DMS153 treated with DMSO at 0.1 percent for 48 hours (cell line): ENCODE data around the gene KRTAP10-1.
"Not testable (repeated sequence)": the region's sequence is repeated elsewhere in the genome, so short reads cannot be mapped to it uniquely, and the experiment has no call there.

Experiments used
- DNase-seq: peaks from one replicate; lab custom pipeline; 2025; ENCODE audit not compliant: unreplicated experiment; lab: John Stamatoyannopoulos, UW

The KRTAP10-1 gene, protein sequence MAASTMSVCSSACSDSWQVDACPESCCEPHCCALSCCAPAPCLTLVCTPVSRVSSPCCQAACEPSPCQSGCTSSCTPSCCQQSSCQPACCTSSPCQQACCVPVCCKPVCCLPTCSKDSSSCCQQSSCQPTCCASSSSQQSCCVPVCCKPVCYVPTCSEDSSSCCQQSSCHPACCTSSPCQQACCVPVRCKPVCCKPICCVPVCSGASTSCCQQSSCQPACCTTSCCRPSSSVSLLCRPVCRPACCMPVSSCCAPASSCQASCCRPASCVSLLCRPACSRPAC

DNA sequence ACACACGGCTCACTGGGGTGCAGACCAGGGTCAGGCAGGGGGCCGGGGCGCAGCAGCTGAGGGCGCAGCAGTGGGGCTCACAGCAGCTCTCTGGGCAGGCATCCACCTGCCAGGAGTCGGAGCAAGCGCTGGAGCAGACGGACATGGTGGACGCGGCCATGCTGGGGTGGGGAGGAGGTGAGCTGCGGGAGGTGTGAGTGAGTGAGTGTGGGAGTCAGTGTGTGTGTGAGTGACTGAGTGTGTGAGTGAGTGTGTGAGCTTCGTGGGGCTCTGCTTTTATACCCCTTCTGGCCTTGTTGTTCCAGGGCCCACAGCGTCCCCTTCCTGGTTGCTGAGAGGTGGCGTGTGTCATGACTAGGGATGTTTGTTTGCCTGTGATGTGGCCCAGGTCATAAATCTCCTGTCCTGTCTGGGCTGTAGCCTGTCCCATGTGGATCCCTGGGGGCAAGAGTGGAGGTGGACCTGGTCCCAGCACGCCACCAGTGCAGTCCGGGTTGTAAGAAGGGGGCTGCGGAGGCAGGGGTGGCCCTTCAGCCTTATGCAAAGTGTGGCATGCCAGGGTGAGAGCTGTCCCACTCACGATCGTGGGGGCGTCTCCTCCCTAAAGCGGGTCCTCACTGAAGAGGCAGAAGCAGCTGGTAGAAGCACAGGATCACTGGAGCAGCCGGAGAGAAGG lies at the start of gene KRTAP10-1:
Gene KRTAP10-1 (minus strand): TSS at position 205 of the 676 bp plus-strand sequence. CDS start 45 bp downstream, at position 160.
- DNase-seq, result no peak

DNA sequence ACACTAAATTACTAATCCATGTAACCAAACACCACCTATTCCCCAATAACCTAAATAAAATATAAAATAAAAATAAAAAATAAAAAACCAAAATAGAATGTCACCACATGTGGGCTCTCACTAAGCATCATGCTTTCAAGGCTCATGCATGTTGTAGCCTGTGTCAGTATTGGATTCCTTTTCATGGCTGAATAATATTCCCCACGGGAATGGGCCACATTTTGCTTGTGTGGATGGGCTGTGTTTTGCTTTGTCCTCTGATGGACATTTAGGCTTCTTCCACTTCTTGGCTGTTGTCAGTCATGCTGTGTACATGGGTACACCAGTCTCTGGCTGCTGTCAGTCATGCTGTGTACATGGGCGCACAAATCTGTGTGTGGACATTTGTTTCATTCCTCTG lies 49.1 kb upstream of the KRTAP10-1 start:
- DNase-seq, result no peak

DNA sequence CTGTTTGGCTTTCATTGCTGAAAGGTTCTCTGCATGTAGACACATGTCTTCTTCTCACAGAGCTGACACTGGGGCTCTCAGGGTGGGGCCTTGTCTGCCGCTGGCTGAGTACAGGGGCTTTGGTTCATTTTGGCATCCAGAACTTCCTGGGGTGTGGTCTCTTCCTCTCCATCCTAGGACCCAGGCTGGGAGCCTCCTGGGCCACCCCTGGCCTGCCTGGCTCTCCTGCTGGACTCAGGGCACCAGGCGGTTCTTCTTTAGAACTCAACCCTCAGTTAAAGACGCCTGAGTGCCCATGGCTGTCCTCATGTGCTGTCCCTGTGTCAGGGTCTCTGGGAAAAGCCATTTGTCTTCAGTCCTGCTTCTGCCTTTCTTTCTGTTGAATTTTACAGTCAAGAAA lies 45.9 kb upstream of the KRTAP10-1 start:
- no peak for DNase-seq

DNA sequence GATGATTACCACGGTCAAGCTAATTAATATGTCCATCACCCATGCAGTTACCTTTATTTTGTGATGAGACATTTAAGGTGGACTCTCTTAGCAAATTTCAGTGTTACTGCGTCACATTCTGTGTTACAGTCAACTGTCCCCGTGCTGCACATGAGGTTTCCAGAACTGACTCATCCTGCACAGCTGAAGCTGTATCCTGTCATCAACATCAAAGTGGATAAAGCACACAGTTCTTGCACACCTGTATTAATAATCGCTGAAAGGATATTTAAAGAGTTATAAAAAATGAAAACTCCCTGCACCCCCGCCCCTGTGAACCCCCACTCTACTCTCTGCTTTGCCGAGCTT lies 43.8 kb upstream of the KRTAP10-1 start:
- no peak for DNase-seq

DNA sequence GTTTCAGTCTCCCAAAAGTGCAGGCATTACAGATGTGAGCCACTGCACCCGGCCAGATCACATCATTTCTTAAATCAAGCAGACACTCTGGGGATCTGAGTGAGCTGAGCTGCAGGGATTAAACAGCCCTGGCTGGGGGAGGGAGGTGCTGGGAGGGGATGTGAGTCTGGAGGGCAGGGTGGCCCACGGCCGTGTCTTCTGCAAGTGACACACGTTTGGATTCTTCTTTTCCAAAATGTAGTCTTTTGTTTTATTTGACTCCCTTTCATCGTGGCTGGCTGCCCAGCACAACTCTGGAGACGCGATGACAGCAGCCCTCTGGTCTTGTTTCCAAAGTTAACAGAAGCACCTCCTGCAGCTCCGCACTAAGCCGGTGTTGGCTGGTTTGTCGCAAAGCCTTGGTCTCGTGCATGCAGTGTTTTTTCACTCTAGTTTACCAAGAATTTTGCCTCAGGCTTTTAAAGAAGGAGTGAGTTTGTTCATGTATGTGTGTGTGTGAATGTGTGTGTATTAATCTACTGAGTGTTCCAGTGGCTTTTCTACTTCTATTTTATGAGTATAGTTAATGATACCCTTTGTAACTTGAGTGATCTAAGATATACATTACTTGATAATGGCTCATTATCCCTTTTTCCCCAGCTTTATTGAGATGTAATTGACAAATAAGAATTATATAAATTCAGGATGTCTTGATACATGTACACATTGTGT lies 43.2 kb upstream of the KRTAP10-1 start:
- no peak for DNase-seq

DNA sequence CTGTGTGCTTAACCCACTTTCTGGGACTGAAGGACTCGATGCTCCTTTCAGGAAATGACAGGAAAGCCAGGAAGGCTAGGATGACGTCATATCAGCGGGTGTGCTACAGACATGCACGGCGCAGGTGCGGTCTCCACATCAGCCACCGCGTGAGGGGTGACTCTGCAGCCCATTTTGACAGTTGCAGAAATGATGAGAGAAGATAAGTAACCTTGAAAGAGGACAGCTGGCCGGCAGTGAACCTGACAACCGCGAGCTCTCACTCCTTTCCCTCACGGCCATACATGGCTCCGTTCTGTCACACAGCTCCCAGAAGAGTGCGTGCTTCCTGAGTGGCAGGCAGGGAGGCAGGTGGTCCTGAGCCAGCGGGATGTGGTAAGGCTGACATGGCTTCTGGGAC lies 42.1 kb upstream of the KRTAP10-1 start:
- no peak for DNase-seq

DNA sequence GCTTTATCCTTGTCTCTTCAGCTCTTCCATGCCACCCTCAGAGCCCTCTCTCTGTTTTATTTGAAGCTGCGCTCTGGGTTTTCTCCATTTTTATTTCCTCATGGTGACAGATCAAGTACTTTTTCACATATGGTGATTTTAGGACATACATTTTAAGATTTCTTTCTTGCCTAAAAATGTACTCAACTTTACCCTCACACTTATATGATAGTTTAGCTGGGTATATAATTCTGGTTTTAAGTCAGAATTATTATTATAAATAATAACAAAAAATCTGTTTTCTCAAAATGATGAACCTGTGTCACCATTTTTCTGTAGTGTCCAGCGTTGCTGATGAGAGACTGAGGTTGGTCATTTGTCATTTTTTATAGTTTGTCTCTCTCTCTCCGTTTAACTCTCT lies 41.2 kb upstream of the KRTAP10-1 start:
- no peak for DNase-seq

DNA sequence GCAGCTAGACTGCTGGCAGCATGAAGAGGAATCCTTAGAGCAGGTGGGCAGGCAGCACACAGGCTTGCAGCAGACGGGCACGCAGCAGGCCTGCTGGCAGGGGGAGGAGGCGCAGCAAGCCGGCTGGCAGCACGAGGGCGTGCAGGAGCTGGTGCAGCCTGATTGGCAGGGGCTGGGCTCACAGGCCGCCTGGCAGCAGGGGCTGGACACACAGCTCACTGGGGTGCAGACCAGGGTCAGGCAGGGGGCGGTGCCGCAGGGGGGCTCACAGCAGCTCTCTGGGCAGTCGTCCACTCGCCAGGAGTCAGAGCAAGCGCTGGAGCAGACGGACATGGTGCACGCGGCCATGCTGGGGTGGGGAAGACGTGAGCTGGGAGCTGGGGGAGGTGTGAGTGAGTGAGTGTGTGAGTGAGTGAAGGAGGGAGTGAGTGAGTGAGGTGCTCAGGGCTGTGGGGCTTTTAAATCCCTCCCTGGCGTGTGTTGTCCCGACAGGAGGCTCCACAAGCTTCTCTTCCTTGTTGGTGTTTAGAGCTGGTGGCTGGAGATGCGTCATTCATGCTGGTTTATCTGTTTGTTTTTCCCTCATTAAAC lies 40.3 kb upstream of the KRTAP10-1 start, which contains the start of gene KRTAP10-5:
Gene KRTAP10-5 (minus strand): TSS at position 374 of the 591 bp plus-strand sequence. CDS start 26 bp downstream, at position 348.
- not testable (repeated sequence) for DNase-seq

DNA sequence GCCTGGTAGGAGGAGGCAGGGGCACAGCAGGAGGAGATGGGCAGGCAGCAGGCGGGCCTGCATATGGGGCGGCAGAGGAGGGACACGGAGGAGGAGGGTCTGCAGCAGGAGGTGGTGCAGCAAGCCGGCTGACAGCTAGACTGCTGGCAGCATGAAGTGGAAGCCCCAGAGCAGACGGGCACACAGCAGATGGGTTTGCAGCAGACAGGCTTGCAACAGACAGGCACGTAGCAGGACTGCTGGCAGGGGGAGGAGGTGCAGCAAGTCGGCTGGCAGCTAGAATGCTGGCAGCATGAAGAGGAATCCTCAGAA lies 39.8 kb upstream of the KRTAP10-1 start:
- no peak for DNase-seq

DNA sequence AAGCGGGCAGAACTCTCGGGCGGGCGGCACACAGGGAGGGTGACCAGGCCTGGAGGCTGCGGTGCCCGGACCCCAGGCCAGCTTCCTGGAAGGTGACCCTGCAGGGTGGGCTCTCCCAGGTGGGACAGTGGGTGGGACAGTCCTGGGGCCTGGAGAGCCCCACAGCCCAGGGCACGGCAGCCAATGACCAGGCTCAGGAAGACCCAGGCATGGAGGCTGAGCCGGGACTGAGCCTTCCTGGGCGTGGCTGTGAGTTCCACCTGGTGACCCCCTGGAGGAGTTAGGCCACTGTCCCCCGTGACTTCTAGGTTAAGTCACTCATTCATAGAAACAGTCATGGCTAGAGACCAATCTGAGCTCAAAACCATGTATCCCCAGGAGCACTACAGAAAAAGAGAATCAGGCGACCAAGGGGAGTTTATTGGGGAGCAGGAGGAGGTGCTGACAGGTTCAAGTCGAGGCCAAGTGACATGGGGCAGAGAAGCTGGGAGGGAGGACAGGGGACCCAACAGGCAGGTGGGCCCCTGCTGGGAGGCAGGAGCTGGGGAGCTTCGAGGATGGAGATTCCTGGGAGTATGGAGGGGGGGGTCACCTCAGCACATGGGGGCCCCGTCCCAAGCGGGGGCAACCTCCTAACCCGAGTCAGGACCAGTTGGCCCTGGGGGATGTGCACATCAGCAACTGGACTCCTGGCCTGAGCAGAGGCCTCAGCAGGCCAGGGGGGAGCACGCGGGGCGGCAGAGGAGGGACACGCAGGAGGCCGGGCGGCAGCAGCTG lies 39.2 kb upstream of the KRTAP10-1 start:
- no peak for DNase-seq

DNA sequence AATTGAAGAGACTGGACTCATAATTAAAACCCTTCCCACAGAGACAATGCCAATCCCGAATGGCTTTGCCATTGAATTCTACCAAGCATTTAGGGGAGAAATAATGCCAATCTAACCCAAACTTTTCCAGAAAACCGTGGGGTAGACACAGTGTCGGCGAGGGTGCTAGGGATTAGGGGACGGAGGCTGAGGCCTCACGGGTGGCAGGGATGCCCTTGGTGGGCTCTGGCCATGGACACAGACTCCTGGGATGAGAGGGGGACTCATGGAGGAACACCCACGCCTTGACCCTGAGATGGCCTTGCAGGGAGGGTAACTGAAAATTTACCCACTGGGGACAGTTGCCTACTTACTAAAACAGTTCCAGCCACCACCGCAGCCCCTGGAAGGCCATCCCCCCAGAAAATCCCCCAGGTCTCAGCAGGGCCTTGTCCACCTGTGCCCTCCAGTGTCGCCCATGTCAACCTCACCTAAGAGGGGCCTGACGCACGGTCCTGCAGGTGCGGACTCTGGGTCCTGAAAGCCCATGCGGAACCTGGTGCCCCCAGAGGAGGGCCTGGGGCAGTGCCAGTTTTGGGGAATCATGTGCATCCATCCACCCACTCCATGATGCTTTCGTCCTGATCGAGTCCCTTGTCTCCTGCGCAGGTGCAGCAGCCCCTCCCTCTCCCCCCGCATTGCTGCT lies 38.5 kb upstream of the KRTAP10-1 start:
- DNase-seq, result no peak

DNA sequence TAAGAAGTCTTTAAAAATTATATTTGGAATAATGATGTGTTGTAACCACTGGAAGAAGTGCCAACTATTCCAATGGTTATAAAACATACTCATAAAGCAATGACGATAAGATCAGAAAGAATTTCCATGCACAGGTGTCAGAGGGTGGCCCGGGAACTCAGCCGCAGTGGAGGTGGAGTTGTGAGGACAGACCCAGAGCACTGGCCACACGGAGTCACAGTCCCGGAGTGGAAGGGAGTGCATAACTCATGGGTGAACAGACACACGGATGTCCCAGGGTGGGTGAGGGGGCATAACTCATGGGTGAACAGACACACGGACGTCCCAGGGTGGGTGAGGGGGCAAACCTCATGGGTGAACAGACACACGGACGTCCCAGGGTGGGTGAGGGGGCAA lies 36.0 kb upstream of the KRTAP10-1 start:
- no peak for DNase-seq

DNA sequence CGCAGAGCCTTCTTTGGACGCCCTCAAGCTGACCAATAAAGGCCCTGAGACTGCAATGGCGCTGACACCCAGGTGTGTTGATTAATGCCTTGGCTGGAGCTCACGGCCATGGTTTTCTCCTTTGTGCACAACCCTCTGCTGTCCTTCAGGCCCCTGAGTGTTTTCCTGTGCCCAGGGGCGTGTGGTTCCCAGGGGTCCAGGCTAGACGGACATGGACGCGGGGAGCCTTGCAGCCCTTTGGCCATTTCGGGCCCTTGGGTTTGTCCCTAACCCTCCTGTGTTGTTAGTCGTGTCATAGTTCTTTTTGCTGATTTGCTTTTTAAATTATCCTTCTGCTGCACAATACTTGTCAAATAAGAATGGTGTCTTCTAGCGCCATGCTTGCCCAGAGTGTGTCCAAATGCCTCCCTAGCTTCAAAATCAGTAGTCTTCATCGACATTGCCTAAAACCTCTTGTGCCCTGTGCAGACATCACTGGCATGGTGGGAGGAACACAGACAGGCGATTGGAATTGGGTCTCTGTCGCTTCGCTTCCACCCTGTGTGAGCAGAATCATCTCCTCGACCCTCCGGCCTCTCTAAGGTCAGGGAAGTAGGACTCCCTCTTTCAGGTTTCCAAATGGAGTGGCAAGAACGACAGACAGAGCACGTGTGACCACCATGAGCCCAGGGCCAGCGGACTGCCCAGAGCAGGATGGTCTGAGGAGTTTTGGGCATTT lies 35.5 kb upstream of the KRTAP10-1 start:
- DNase-seq, result no peak

DNA sequence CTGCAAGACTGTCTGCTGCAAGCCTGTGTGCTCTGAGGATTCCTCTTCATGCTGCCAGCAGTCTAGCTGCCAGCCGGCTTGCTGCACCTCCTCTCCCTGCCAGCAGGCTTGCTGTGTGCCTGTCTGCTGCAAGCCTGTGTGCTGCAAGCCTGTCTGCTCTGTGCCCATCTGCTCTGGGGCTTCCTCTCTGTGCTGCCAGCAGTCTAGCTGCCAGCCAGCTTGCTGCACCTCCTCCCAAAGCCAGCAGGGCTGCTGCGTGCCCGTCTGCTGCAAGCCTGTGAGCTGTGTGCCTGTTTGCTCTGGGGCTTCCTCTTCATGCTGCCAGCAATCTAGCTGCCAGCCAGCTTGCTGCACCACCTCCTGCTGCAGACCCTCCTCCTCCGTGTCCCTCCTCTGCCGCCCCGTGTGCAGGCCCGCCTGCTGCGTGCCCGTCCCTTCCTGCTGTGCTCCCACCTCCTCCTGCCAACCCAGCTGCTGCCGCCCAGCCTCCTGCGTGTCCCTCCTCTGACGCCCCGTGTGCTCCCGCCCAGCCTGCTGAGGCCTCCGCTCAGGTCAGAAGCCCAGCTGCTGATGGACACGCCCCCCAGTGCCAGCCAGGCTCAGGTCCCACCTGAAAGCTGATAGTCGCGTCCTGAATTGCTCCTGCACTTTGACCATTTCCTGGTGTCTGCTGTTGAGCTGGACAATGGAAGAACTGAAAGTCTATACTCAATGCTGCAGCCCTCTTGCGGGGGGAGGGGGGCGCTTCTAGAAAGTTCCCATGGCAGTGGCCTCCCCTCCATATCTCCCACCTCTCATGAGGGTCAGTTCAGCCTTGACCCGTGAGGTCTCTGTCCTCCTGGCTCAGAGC lies 34.7 kb upstream of the KRTAP10-1 start:
- DNase-seq, result no peak

DNA sequence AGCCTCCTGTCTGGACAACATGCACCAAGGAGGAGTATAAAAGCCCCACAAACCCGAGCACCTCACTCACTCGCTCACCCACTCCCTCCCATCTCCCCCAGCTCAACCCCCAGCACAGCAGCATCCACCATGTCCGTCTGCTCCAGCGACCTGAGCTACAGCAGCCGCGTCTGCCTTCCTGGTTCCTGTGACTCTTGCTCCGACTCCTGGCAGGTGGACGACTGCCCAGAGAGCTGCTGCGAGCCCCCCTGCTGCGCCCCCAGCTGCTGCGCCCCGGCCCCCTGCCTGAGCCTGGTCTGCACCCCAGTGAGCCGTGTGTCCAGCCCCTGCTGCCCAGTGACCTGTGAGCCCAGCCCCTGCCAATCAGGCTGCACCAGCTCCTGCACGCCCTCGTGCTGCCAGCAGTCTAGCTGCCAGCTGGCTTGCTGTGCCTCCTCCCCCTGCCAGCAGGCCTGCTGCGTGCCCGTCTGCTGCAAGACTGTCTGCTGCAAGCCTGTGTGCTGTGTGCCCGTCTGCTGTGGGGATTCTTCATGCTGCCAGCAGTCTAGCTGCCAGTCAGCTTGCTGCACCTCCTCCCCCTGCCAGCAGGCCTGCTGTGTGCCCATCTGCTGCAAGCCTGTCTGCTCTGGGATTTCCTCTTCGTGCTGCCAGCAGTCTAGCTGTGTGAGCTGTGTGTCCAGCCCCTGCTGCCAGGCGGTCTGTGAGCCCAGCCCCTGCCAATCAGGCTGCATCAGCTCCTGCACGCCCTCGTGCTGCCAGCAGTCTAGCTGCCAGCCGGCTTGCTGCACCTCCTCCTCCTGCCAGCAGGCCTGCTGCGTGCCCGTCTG lies 33.8 kb upstream of the KRTAP10-1 start, which contains the start of gene KRTAP10-4:
Gene KRTAP10-4 (plus strand): TSS at position 100 of the 827 bp plus-strand sequence. CDS start 30 bp downstream, at position 130.
- not testable (repeated sequence) for DNase-seq

DNA sequence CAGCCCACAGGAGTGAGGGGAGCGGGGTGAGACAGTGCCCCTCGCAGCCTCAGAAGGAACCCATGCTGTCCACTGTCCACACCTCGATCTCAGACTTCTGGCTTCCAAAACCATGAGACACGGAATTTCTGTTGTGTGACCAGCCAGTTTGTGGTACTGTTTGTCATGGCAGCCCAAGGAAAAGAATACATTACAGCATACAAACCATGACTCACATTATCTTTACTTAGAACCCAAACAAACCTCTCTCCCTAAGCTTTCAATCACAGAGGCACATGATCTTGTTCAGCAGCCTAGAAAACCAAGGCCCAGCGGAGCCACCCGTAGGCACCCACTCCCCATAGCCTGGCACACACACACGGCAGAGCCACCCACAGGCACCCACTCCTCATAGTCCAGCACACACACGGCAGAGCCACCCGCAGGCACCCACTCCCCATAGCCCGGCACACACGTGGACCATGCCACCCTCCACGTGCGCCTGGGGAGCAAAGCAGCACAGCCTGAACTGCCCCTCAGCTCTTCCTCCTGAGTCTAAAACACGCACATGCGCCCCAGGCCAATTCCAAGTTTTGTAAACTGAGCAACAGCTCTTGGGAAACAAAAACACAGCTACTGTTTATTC lies 33.1 kb upstream of the KRTAP10-1 start:
- DNase-seq, result no peak
